OCI-LY7 (cell line): ENCODE results near the gene KCNJ12.
"Not testable (repeated sequence)": the region's sequence is repeated elsewhere in the genome, so short reads cannot be mapped to it uniquely, and the experiment has no call there.

Experiments
- EZH2phosphoT487 ChIP-seq: fragments of 200-600 bp; sonication (generic); IDR thresholded peaks from 2 replicates; pipeline ENCODE4 v1.6.1; 2018; ENCODE audit warnings: low read depth, borderline replicate concordance, mild to moderate bottlenecking, mixed run types, antibody characterized with exemption, low read length, moderate library complexity, mixed read lengths
- TF ChIP-seq, protein P1 (sequence below): fragments of 200-600 bp; sonication (generic); conservative IDR thresholded peaks from 2 replicates; pipeline ENCODE4 v1.5.1; 2014; ENCODE audit warnings: mild to moderate bottlenecking, antibody characterized with exemption, low read length, moderate library complexity, mixed read lengths

DNA sequence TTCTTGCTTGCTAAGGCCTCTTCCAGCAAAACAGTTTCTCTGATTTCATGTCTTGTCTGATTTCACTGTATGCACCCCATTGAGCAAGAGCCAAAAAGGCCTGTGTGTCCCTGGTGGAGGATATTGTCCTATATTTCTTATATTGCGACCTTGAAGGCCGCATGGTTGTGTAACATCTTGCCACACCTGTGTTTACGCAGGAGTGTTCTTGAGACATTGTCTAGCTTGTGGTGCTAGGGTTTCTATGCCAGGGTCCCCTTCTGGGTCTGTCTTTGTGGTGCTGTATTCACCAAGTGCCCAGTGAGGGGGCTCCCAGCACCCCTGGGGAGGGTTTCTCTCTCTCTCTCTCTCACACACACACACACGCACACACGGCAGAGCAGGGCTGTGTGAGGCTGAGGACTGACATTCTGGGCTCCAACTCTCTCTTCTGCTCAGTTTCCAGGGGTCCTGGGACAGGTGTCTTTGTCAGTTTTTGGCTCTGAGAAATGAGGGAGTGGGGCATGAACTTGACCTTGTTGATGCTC lies 35.6 kb downstream of the KCNJ12 start:
- TF ChIP-seq, protein P1, sequence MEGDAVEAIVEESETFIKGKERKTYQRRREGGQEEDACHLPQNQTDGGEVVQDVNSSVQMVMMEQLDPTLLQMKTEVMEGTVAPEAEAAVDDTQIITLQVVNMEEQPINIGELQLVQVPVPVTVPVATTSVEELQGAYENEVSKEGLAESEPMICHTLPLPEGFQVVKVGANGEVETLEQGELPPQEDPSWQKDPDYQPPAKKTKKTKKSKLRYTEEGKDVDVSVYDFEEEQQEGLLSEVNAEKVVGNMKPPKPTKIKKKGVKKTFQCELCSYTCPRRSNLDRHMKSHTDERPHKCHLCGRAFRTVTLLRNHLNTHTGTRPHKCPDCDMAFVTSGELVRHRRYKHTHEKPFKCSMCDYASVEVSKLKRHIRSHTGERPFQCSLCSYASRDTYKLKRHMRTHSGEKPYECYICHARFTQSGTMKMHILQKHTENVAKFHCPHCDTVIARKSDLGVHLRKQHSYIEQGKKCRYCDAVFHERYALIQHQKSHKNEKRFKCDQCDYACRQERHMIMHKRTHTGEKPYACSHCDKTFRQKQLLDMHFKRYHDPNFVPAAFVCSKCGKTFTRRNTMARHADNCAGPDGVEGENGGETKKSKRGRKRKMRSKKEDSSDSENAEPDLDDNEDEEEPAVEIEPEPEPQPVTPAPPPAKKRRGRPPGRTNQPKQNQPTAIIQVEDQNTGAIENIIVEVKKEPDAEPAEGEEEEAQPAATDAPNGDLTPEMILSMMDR, result not testable (repeated sequence)
- not testable (repeated sequence) for TF ChIP-seq EZH2phosphoT487
